Hepatocyte (in vitro differentiated cells): ENCODE data around the gene ELSPBP1.

Experiments used
- EZH2phosphoT487 ChIP-seq: fragments of 200-600 bp; sonication (generic); IDR thresholded peaks from one replicate; pipeline ENCODE4 v1.6.1; 2018; ENCODE audit warnings: antibody characterized with exemption, mild to moderate bottlenecking, low read depth, moderate library complexity; ENCODE audit not compliant: unreplicated experiment, severe bottlenecking
- TF ChIP-seq, protein P1 (sequence below): fragments of 200-600 bp; sonication (generic); IDR thresholded peaks from 2 replicates; pipeline ENCODE4 v1.5.1; 2016; ENCODE audit warnings: antibody characterized with exemption, mild to moderate bottlenecking; ENCODE audit not compliant: poor library complexity

DNA sequence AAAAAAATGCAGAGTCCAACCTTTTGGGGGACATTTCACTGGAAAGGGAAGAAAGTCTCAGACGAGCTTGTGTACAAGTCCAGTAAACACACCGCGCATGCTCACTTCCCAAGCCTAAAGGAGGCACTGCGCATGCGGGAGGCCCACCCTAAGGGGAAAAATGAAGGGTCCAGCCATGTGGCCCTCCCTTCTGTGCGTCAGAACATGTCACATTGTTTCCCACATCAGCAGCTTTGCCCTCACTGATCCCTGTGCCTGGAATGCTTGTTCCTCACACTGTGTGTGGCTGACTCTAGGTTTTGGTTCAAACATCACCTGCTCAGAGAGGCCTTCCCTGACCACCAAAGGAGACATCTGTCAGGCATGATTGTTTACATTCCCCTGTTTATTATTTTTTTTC is 4.4 kb downstream of the ELSPBP1 start:
- TF ChIP-seq, protein P1, sequence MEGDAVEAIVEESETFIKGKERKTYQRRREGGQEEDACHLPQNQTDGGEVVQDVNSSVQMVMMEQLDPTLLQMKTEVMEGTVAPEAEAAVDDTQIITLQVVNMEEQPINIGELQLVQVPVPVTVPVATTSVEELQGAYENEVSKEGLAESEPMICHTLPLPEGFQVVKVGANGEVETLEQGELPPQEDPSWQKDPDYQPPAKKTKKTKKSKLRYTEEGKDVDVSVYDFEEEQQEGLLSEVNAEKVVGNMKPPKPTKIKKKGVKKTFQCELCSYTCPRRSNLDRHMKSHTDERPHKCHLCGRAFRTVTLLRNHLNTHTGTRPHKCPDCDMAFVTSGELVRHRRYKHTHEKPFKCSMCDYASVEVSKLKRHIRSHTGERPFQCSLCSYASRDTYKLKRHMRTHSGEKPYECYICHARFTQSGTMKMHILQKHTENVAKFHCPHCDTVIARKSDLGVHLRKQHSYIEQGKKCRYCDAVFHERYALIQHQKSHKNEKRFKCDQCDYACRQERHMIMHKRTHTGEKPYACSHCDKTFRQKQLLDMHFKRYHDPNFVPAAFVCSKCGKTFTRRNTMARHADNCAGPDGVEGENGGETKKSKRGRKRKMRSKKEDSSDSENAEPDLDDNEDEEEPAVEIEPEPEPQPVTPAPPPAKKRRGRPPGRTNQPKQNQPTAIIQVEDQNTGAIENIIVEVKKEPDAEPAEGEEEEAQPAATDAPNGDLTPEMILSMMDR = no peak
- TF ChIP-seq EZH2phosphoT487 = no peak
